Right atrium auricular region (tissue), 2 donors: ENCODE measurements around the gene RNF126. TPM values are rescaled to one million over a fixed set of nuclear protein-coding genes. Genes with fewer than 3 reads are reported as not detected.

Experiments
- DNase-seq: peaks from one replicate; pipeline ENCODE4 v3.0.0-alpha.2; 2019; ENCODE audit warnings: low spot score
- H3K27ac ChIP-seq, 2 donors: fragments of 200-600 bp; sonication (generic); 1 replicate in 1 of 2; 2 replicates in 1 of 2; pipeline ENCODE4 v1.5.1; 2016 to 2019
- H3K27me3 ChIP-seq, 2 donors: fragments of 200-600 bp; sonication (generic); one replicate each; pipeline versions ENCODE4 v1.5.1 to v1.6.0; 2017 to 2019
- H3K36me3 ChIP-seq: fragments of 200-600 bp; sonication (generic); one replicate; pipeline ENCODE4 v1.5.1; 2016
- H3K4me1 ChIP-seq, 2 donors: fragments of 200-600 bp; sonication (generic); one replicate each; pipeline versions ENCODE4 v1.5.1 to v1.6.0; 2017 to 2019
- H3K4me3 ChIP-seq, 2 donors: fragments of 200-600 bp; sonication (generic); 1 replicate in 1 of 2; 2 replicates in 1 of 2; pipeline ENCODE4 v1.5.1; 2017 to 2019; ENCODE audit warnings: mild to moderate bottlenecking in 1 of 2, moderate library complexity in 1 of 2
- H3K9me3 ChIP-seq, 2 donors: fragments of 200-600 bp; sonication (generic); one replicate each; pipeline ENCODE4 v1.5.1; 2019
- total RNA-seq, 2 donors: library from RNA; depleted of rRNA; stranded (reverse); fragments of >200 nt; gene quantifications; one replicate each; pipeline ENCODE4 v1.1.0, GENCODE V29; 2016
- TF ChIP-seq, protein P1 (sequence below), 2 donors: fragments of 200-600 bp; sonication (generic); IDR thresholded peaks; one replicate each; pipeline ENCODE4 v1.5.1; 2019; ENCODE audit warnings: antibody characterized with exemption in 2 of 2

The RNF126 gene
- total RNA-seq, 2 donors from 2014 or later = 53.3 to 68.5 TPM

DNA sequence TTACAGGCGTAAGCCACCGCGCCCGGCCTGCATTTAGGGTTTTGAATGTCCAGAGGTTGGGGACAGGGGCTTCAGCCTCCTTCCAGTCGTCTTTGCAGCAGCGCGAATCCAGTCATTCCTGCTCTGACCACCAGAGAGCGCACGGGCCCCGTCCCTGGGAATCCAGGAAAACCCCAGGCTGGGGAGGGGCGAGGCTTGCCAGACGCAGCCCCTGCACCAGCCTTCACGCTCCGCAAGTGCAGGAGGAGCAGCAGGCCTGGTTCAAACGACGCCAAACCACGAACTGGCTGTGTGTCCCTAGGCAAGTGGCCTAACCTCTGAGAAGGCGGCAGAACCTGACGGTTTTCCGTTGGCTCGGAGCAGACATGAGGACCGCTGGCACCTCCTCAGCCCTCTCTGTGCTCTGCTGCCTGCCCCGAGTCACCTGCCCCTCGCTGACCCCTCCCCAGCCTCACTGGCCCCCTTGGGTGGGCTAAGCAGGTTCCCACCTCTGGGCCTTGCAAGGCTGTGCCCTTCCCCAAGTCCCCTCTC lies 2.0 kb upstream of the RNF126 start:
- peak; percentile 85 for DNase-seq
- H3K27me3 ChIP-seq = no peaks in the 10 kb centered on the region
- no peaks in the 10 kb centered on the region for H3K9me3 ChIP-seq
- H3K27ac ChIP-seq = no peak overlapping the region
- H3K36me3 ChIP-seq = no peaks in the 10 kb centered on the region
- H3K4me3 ChIP-seq = peak overlapping the region in 1 of 2 donors; percentile 30
- TF ChIP-seq, protein P1, sequence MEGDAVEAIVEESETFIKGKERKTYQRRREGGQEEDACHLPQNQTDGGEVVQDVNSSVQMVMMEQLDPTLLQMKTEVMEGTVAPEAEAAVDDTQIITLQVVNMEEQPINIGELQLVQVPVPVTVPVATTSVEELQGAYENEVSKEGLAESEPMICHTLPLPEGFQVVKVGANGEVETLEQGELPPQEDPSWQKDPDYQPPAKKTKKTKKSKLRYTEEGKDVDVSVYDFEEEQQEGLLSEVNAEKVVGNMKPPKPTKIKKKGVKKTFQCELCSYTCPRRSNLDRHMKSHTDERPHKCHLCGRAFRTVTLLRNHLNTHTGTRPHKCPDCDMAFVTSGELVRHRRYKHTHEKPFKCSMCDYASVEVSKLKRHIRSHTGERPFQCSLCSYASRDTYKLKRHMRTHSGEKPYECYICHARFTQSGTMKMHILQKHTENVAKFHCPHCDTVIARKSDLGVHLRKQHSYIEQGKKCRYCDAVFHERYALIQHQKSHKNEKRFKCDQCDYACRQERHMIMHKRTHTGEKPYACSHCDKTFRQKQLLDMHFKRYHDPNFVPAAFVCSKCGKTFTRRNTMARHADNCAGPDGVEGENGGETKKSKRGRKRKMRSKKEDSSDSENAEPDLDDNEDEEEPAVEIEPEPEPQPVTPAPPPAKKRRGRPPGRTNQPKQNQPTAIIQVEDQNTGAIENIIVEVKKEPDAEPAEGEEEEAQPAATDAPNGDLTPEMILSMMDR (IDR thresholded peaks at IDR 0.05) = peak; percentile 96
- H3K4me1 ChIP-seq = peaks cover 0 to 44% of the 10 kb centered on the region in 2 donors

DNA sequence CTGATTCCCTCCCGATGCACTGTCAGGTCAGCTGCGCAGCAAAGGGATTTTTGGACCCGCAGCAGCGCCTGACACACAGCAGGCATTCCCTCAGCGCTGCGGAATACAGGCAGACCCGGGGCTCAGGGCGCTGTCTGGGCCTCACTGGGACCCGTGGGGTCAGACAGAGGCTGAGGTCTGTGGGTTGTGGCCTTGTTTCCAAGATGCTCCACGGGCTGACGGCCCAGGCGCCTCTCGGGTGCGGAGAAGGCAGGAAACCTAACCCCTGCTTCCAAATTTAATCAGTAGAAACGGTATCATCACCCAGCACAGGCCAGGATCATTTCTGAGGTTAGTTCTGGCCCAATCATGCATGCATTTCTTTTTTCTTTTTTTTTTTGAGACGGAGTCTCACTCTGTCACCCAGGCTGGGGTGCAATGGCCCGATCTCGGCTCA lies 686 bp upstream of the RNF126 start:
- no peak for DNase-seq
- Histone ChIP-seq H3K27ac (peak overlapping the region; percentile 94 to 96), H3K4me3 (peak overlapping the region; percentile 93 to 100), H3K27me3 (no peaks in the 10 kb centered on the region), H3K4me1 (peaks cover 0 to 57% of the 10 kb centered on the region in 2 donors), H3K36me3 (no peaks in the 10 kb centered on the region), H3K9me3 (no peaks in the 10 kb centered on the region)
- TF ChIP-seq, protein P1 (IDR thresholded peaks at IDR 0.05) = no peak

DNA sequence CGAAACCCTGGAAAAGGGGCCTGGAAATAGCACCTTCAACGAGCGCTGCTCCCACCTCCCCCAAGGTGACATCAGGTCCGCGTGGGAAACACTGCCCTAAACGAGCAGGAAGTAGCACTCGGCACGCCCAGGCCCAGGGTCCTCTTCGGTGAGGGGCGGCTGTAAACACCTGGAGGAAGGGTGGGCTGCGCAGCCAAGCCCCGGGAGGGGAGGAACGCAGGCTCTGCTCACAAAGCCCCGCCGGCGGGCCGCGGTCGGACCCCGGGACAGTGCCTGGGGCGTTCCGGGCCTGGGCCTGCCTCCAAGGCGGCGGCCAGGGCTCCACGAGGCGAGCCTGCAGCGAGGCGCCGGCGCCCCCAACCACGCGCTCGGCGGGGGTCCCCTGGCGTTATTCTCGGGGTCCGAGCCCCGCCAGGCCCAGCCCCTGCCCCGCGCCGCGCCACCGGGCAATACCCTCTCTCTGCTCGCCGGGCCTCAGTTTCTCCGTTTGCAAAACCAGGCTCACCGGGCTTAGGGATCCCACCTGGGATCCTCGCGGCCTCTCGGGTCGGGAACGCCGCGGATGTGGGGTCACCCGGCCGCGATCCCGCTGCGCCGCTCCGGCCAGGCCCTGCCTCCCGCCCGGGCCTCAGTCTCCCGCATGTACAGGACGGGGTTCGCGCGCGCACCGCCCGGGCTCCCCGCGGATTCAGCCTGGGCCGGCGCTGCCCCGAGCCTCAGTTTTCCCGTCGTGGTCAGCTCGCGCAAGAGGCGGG lies 630 bp downstream of the RNF126 start:
- no peak for DNase-seq
- peaks cover 0 to 70% of the 10 kb centered on the region in 2 donors for H3K4me1 ChIP-seq
- H3K27me3 ChIP-seq = no peaks in the 10 kb centered on the region
- no peaks in the 10 kb centered on the region for H3K9me3 ChIP-seq
- H3K4me3 ChIP-seq = peak overlapping the region; percentile 93 to 100
- no peaks in the 10 kb centered on the region for H3K36me3 ChIP-seq
- TF ChIP-seq, protein P1 (IDR thresholded peaks at IDR 0.05) = no peak
- H3K27ac ChIP-seq = peak overlapping the region; percentile 90 to 92

DNA sequence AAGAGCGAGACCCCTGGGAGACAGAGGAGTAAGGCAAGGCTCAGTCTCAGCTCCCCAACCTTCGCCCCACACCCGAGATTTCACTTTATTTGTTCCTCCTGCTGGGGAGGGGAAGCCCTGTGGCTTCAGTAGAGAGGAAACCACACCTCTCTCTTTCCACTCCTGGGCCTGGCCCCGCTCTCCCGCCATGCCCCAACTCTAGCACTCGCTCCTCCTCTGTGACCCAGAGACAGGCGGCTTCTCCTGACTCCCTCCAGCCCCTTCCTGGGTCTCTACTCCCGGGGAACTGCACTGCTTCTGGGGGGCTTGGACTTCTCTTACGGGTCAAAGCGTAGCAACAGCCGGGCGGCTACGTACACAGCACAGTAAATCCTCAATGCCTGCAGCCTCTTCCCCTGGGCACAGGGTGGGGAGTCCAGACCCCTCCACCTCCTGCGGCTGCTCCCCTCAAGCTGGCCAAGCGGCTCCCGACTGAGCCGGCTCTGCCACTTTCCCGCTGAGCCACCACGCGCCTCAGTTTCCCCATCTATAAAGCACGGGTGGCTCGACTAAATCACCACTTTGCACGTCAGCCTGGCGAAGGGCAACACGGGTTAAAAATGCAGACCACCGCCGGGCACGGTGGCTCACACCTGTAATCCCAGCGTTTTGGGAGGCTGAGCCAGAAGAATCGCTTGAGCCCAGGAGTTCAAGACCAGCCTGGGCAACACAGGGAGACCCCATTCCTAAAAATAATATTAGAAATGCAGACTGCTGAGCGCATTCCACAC lies 1.4 kb downstream of the RNF126 start:
- H3K9me3 ChIP-seq = no peaks in the 10 kb centered on the region
- TF ChIP-seq, protein P1 (IDR thresholded peaks at IDR 0.05) = no peak
- H3K36me3 ChIP-seq = no peaks in the 10 kb centered on the region
- no peaks in the 10 kb centered on the region for H3K27me3 ChIP-seq
- peaks cover 0 to 78% of the 10 kb centered on the region in 2 donors for H3K4me1 ChIP-seq
- peak overlapping the region; percentile 93 to 100 for H3K4me3 ChIP-seq
- peak overlapping the region; percentile 90 to 92 for H3K27ac ChIP-seq
- no peak for DNase-seq

DNA sequence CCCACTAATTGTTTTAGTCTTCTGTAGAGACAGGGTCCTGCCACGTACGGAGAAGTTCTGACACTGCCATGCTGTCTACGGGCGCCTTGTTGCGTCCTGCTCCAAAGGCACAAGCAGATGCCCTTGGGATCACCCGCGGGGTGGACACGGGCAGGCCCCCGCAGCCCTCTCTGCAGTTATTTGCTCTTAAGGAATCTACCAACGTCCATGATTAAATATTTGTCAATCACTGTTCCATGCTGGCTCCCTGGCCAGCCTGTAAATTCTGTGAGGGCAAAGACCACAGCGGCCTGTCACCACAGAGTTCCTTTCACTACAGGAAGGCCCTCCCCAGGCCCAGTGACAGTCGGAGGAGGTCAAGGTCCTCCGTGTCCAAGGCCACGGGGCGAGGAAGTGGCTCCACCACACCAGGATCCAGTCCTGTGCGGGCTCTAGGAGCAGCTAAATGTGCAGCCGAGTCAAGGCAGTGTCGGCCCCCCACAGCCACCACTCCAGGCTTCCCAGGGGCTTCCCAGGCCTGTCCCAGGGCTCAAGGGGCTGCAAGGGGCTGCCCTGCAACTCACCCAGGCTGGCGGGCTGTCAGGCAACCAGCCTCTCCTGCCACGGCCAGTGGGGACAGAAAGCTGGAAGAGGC lies 2.1 kb downstream of the RNF126 start:
- no peaks in the 10 kb centered on the region for H3K36me3 ChIP-seq

More for the DNA sequence above, 2.1 kb downstream of the RNF126 start:
- Histone ChIP-seq H3K27ac (peak overlapping the region; percentile 90 to 92), H3K4me3 (peak overlapping the region in 1 of 2 donors; percentile 100), H3K4me1 (peaks cover 0 to 81% of the 10 kb centered on the region in 2 donors), H3K9me3 (no peaks in the 10 kb centered on the region), H3K27me3 (no peaks in the 10 kb centered on the region)
- DNase-seq = no peak
- TF ChIP-seq, protein P1 (IDR thresholded peaks at IDR 0.05) = no peak
